GM18951 (cell line): ENCODE results near the gene AFF3.

Experiments
- POLR2A ChIP-seq: IDR thresholded peaks from 4 replicates; pipeline ENCODE4 v1.6.1; 2011; ENCODE audit warnings: mild to moderate bottlenecking; ENCODE audit not compliant: insufficient read length, insufficient read depth; ENCODE audit errors: extremely low read depth
- in situ Hi-C: fragments of 300-500 bp; cut with MboI; formaldehyde crosslinking; loops from one replicate; pipeline ENCODE4 v1.12.0; 2022; ENCODE audit warnings: low sequenced_read_pairs, mixed read lengths, inconsistent platforms; ENCODE audit not compliant: unreplicated experiment

Gene AFF3

DNA sequence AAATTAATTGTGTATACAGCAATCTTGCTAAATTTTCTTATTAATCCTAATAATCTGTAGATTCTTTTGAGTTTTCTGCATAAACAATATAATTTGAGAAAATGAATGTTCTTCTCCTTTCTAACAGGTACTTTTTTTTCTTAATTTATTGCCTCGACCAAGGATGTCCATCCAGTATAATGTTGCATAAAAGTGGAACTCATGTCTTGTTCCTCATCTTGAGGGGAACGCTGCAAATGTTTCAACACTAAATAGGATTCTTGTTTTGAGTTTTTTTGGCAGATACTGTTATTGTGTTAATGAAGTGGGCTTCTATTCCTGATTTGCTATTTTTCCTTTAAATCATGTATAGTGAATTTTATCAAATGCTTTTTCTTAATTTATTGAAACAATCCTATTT, 408.2 kb downstream of the AFF3 start:
- TF ChIP-seq POLR2A = no peak
- in situ Hi-C loops = no loop called here

DNA sequence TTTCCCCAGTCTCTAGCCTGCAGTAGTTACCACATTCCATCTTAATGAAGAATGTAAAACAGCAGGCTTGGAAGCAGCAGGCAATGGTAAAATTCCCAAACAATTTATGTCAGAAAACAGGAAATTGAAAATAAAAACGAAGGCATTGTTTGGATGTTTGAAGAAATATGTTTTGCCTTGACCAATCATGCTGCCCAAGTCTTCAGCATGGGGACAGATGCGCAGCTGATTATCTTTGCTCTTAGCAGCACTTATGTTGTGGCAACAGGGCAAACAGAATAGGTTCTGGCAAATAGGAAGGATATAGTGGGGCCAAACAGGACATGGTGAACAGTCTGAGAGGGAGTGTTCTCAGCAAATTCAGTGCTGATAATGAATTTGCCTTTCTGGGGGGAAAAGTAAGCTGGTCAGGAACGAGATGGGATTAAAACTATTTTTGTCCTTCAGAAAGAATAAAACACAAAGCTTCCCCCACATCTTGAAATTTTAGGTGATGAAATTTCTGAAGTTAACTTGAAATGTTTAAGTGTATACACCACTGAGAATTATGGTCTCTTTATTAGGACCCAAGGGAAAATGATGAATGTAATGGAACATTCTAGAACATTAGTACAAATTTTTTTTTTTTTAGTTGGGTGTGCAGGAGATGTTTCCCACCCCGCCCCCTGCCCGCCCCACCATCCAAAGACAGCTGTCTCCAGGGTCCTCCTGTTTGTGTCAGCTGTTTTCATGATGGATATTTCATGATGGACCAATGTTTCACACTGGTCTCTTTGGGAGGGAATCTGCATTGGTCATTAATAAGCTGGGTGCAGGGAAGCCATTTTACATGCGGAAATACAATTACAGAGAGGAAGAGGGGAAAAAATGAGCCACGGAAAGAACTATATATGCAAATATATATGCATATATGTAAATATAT, 413.0 kb downstream of the AFF3 start:
- in situ Hi-C loops = no loop called here
- no peak for TF ChIP-seq POLR2A

- in situ Hi-C loops = no loop called here
- no peak for TF ChIP-seq POLR2A
Observed at GRCh38 chr2:99728166-99728565, 414.2 kb downstream of the AFF3 start.

GRCh38 chr2:99727199-99727598, 415.2 kb downstream of the AFF3 start:
- TF ChIP-seq POLR2A = no peak
- in situ Hi-C loops = no loop called here

DNA sequence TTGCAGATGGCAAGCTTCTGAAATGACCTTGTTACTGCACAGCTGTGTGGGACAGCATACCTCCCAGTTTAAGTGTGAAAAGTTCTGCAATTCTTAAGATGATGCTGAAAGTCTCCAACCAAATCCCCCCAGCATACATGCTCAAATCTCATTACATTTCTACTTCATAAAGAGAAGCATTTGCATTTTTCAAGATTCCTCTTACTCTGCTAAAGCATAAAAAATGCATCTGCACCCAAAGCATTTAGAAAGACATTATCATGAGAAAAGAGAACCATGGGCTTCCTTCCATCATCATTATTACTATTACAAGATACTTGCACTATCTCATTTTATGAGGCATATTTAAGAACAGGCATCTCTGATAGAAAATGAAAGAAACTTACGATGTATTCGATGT, 415.7 kb downstream of the AFF3 start:
- no peak for TF ChIP-seq POLR2A
- in situ Hi-C loops = no loop called here

DNA sequence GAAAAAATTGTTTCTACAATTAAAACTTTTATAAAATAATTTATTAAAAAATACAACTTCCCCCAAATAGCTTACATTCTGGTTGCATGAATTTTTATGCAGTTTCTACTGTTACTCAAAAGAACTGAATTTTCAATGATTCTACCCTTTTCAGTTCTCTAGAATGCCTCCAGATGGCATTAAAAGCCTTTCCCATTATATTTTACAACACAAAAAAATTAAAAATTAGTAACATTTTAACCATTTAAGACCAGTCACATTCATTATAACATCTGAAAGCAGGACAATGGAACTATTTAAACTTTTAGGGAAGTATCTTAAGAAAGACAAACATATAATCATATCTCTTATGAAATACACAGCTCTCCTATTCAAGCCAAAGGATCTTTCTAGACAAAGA, 416.6 kb downstream of the AFF3 start:
- no peak for TF ChIP-seq POLR2A
- in situ Hi-C loops = no loop called here

- in situ Hi-C loops = no loop called here
Observed at GRCh38 chr2:99722476-99722875, 419.9 kb downstream of the AFF3 start.

DNA sequence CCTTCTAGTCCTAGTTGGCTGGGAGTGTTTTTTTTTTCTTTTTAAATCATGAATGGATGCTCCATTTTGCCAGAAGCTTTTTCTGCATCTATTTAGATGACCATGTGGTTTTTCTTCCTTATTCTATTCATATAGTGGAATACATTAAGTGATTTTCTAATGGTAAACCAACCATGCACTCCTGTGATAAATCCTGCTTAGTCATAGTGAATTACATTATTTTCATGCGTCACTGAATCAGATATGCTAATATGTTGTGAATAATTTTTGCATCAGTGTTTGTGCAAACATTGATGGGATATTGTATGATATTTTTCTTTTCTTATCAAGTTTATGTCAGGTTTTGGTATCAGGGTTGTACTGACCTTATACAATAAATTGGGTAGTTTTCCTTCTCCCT, 423.3 kb downstream of the AFF3 start:
- no peak for TF ChIP-seq POLR2A
- in situ Hi-C loops = no loop called here

More at GRCh38 chr2:99722476-99722875, 419.9 kb downstream of the AFF3 start:
- TF ChIP-seq POLR2A = no peak

- TF ChIP-seq POLR2A = no peak
- in situ Hi-C loops = no loop called here
Observed at GRCh38 chr2:99715956-99716355, 426.4 kb downstream of the AFF3 start.

DNA sequence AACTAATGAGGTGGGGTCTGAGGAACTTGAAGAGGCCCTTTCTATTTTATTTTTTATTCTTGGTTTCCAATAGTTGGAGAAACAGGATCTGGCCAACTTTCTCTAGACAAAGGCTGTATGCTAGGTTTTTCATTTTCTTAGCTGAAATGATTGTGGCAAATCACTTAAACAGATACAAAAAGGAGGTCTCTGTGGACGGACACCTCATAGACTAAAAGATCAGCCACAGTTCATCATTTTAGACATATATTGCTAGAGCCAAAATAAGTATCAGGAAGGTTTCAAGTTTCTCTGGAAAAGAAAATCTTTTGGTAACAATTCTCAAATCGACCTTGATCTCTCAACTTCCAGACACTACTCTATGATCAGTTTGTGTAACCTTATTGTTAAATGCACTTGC, 428.0 kb downstream of the AFF3 start:
- TF ChIP-seq POLR2A = no peak
- in situ Hi-C loops = no loop called here

GRCh38 chr2:99711144-99711543, 431.2 kb downstream of the AFF3 start:
- in situ Hi-C loops = no loop called here

DNA sequence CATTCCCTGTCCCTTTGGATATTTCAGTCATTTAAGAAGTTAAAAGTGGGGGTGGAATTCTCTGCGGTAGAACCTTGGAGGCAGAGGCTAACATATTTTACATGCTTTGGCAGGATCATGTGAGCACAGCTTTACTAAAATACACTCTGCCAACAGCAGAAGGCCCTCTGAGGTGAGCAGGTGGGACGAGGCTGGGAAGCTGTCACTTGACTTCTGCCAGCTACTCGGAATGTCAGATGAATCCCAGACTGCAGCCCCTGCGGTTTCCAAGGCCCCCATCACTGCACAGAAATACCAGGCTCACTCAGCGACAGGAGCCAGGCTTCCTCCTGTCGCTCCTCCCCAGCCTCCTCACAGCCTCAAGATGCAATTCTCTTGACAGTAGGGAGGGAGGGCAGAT, 431.7 kb downstream of the AFF3 start:
- in situ Hi-C loops = no loop called here
- TF ChIP-seq POLR2A = no peak

More at GRCh38 chr2:99711144-99711543, 431.2 kb downstream of the AFF3 start:
- TF ChIP-seq POLR2A = no peak

- TF ChIP-seq POLR2A = no peak
Observed at GRCh38 chr2:99709229-99709628, 433.2 kb downstream of the AFF3 start.

DNA sequence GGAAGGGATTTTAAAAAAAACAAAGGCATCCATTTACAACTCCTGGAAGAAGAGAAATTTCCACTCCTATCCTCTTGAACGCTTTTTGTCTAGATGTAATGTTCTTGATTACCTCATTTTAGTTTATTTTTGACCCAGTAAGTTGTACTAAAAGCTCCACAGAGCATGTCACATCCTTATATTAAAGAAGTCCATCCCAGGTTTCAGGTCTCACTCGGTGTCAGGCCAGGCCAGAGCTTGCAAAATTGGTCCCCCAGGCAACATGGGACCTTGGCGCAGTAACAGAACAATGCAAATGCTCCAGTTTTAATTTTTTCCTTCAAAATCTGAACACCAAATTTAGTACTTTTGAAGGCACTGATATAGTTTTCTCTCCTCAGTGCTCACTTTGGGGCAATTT, 434.2 kb downstream of the AFF3 start:
- in situ Hi-C loops = no loop called here
- no peak for TF ChIP-seq POLR2A

More at GRCh38 chr2:99709229-99709628, 433.2 kb downstream of the AFF3 start:
- in situ Hi-C loops = no loop called here
